ENCODE measurements around the gene HLA-G.

GRCh38 chr6:29811377-29811776, 16.2 kb upstream of the HLA-G start:
- TF ChIP-seq, protein P1, sequence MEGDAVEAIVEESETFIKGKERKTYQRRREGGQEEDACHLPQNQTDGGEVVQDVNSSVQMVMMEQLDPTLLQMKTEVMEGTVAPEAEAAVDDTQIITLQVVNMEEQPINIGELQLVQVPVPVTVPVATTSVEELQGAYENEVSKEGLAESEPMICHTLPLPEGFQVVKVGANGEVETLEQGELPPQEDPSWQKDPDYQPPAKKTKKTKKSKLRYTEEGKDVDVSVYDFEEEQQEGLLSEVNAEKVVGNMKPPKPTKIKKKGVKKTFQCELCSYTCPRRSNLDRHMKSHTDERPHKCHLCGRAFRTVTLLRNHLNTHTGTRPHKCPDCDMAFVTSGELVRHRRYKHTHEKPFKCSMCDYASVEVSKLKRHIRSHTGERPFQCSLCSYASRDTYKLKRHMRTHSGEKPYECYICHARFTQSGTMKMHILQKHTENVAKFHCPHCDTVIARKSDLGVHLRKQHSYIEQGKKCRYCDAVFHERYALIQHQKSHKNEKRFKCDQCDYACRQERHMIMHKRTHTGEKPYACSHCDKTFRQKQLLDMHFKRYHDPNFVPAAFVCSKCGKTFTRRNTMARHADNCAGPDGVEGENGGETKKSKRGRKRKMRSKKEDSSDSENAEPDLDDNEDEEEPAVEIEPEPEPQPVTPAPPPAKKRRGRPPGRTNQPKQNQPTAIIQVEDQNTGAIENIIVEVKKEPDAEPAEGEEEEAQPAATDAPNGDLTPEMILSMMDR (IDR thresholded peaks at IDR 0.05) = no peak
- no peak for TF ChIP-seq POLR2A (IDR thresholded peaks at IDR 0.05)
